CMK (cell line): Measurements from ENCODE around the gene C1orf35.

Experiments
- DNase-seq: peaks from one replicate; pipeline ENCODE4 v3.0.0-alpha.2; 2010; ENCODE audit warnings: low read depth

C1orf35 gene

GRCh38 chr1:228063251-228064191 lies 39.6 kb downstream of the C1orf35 start:
- no peak for DNase-seq

GRCh38 chr1:228062812-228063211 lies 40.3 kb downstream of the C1orf35 start:
- no peak for DNase-seq

- no peak for DNase-seq
Measured at GRCh38 chr1:228062085-228062791, 40.9 kb downstream of the C1orf35 start.

GRCh38 chr1:228061411-228062084 lies 41.6 kb downstream of the C1orf35 start:
- no peak for DNase-seq

- DNase-seq, result no peak
Measured at GRCh38 chr1:228060458-228061190, 42.5 kb downstream of the C1orf35 start.

GRCh38 chr1:228059634-228060457 lies 43.3 kb downstream of the C1orf35 start:
- DNase-seq, result peak; percentile 59

GRCh38 chr1:228058949-228059633 lies 44.0 kb downstream of the C1orf35 start:
- DNase-seq, result no peak

GRCh38 chr1:228058172-228058948 lies 44.8 kb downstream of the C1orf35 start:
- DNase-seq, result no peak
